Chondrocyte (in vitro differentiated cells): ENCODE measurements around the gene TNIK. TPM values are rescaled to one million over a fixed set of nuclear protein-coding genes. Genes with fewer than 3 reads are reported as not detected.

Experiments used
- microRNA-seq: library from miRNA; unstranded; fragments of <30 nt; microRNA quantifications from one replicate; pipeline ENCODE4 v1.2.0, GENCODE V29; 2020; ENCODE audit warnings: borderline number of aligned reads
- total RNA-seq: library from RNA; stranded (reverse); gene quantifications from 3 replicates; pipeline ENCODE4 v1.2.1, GENCODE V29; 2021

TNIK gene
- total RNA-seq, 1 donor from 2014 or later: 17.5 TPM

Small RNAs within 50 kb of the gene (microRNA-seq; reads per million reads assigned to microRNA genes)
- gene MIR569: not detected
